Subcutaneous preadipocyte (primary cell): ENCODE results near the gene TAF15. TPM values are rescaled to one million over a fixed set of nuclear protein-coding genes. Genes with fewer than 3 reads are reported as not detected.

ENCODE experiments used
- small RNA-seq: library from RNA; depleted of rRNA; stranded (forward); fragments of <200 nt; gene quantifications from one replicate; pipeline ENCODE3, GENCODE V24; 2012
- total RNA-seq: library from RNA; depleted of rRNA; stranded (reverse); fragments of >200 nt; gene quantifications from 2 replicates; pipeline ENCODE4 v1.2.3, GENCODE V29; 2012

Gene TAF15
- 39.7 and 61.2 TPM in 2 replicates for total RNA-seq

DNA sequence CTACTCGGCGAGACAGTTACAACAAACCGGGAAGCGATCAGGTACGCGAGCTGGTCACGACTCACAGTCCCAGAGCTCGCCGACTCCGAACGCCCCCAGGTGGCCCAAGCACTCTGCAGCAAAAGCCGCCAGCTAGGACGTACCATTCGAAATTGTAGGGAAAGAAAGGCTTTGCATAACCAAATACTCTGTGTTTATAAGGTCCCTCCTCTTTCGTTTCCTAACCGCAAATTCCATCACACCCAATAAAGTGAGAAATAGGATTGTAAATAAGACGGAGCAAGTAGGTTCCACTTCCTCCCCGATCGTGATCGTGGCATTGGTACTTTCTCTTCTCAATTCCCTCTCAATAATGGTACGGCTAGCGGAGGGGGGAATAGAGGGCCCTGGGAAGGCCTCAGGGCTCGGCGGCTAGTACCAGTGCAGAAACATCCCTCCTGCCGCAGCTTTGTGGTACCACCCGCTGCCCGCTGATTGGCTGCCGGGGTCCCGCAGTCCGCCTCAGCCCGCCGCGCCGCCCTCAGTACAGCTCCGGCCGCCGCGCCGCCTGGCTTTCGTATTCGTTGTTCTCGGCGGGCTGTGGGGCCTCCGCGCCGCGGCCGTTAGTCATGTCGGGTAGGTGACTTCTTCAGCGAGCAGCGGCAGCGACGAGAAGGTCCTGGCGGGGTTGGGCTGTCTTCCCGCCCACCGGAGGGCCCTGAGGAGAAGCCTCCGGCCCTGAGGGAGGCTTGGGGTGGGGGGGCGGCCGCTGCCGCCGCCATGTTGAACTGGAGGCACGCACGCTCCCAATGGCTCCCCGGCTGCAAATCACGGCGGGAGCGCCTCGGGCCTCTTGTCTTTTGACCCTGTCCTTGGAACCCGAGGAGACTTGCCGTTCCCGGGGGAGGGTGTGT is at the start of gene TAF15:
Gene TAF15 (plus strand): TSS at position 523 of the 893 bp plus-strand sequence. CDS start 86 bp downstream, at position 609.

DNA sequence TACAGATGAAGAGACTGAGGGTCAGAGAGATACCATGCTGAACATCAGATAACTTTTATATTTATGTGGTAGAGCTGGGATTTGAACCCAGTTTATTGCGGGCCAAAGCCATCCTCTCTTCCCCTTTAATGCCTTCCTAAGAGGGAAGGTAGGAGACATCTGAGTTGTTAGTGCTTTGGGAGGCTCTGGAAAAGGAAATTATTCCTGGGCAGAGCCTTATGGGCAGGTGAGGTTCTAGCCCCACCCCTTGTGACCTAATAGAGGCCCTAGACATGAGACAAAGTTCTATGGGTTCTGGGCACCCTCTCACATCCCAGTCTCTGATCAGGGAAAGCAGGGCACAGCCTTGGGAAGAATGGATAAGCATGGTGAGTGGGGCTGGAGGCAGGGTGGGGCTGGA is 48.7 kb upstream of the TAF15 start, which contains the start of gene C17orf50:
Gene C17orf50 (plus strand): TSS at position 301 of the 400 bp plus-strand sequence. CDS start 55 bp downstream, at position 356.

DNA sequence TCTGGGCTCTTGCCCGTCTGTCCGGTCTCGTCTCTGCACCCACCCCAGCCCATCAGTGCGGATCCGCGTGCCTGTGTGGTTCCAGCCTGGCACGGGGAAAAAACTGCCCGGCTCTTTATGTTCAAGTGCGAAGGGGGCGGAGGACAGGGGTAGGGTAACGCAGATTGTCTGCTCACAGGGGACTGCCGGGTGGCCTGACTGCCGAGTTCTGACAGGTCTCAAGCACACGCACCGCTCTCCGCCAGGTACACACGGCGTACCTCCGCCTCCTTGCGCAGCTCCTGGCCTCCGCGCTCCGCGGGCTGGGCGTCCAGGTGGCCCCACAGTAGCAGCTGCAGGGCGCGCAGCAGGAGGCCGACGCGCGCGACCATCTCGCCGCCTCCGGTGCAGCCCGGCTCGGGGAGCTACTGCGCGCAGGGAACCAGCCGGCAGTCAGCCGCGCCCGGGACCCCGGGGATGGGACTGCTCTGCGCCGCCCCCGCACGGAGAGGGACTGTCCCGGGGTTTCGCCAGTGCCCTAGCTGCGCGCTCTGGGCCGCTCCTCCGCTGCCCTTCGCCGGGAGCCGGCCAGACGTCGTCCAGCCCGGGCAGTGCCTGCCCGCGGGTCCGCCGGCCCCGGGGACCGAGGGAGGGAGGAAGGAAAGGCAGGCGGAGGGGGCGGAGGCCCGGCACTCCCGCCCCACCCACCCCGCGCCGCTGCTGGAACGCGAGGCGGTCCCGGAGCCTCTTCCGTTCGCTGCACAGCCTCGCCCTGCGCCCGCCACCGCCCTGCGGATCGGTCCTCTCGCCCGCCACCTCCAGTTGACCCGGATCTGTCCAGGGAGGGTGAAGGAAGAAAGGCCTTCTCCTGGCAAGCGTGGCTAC is 14.0 kb upstream of the TAF15 start, which contains the start of gene MMP28:
Gene MMP28 (minus strand): TSS at position 635 of the 864 bp plus-strand sequence. CDS start 264 bp downstream, at position 371.

GRCh38 chr17:35868737-35869136 is 59.5 kb downstream of the TAF15 start, which contains the start of gene HEATR9:
Gene HEATR9, minus strand, starts transcription at chr17:35868891. Its CDS starts 149 bp downstream, at chr17:35868742.

GRCh38 chr17:35879773-35880654 is 70.7 kb downstream of the TAF15 start, which contains the start of gene CCL5:
Gene CCL5, minus strand, starts transcription at chr17:35880360.

Small RNAs within 50 kb of the gene (small RNA-seq; reads per million reads assigned to genes)
- gene RF00100: 703 reads per million, percentile 99 among the genes with 10 or more reads in this experiment

Other genes with a start within 250 kb of the TAF15 start
- gene SLFN14, start 248.7 kb upstream of the TAF15 start, total RNA-seq: not detected in 2 replicates
- gene PEX12, start 230.9 kb upstream of the TAF15 start, total RNA-seq: 5.9 and 7.8 TPM in 2 replicates
- gene AP2B1, start 222.2 kb upstream of the TAF15 start, total RNA-seq: 74.6 and 97.2 TPM in 2 replicates
- gene RASL10B, start 77.8 kb upstream of the TAF15 start, total RNA-seq: under 0.01 and 0.20 TPM in 2 replicates
- gene GAS2L2, start 56.2 kb upstream of the TAF15 start, total RNA-seq: not detected in 2 replicates
- gene C17orf50, start 48.6 kb upstream of the TAF15 start, total RNA-seq: not detected in 2 replicates
- 0.37 and 0.39 TPM in 2 replicates for gene MMP28, start 13.8 kb upstream of the TAF15 start, total RNA-seq
- gene HEATR9, start 59.4 kb downstream of the TAF15 start, total RNA-seq: not detected in 2 replicates
- not detected in 2 replicates for gene CCL5, start 70.9 kb downstream of the TAF15 start, total RNA-seq
- gene RDM1, start 121.3 kb downstream of the TAF15 start, total RNA-seq: 0.37 TPM in 1 of 2 replicates, not detected in the other
- gene LYZL6, start 134.2 kb downstream of the TAF15 start, total RNA-seq: not detected in 2 replicates
- not detected in 2 replicates for gene CCL16, start 172.0 kb downstream of the TAF15 start, total RNA-seq
- gene CCL14, start 177.2 kb downstream of the TAF15 start, total RNA-seq: not detected in 2 replicates
- not detected in 2 replicates for gene CCL15, start 192.1 kb downstream of the TAF15 start, total RNA-seq
- not detected in 2 replicates for gene CCL23, start 208.5 kb downstream of the TAF15 start, total RNA-seq